Ureter (tissue), 1 donor: Measurements from ENCODE around the gene SHPK. TPM values are rescaled to one million over a fixed set of nuclear protein-coding genes. Genes with fewer than 3 reads are reported as not detected.

Experiments
- DNase-seq: peaks from one replicate; pipeline ENCODE4 v3.0.0-alpha.2; 2020; ENCODE audit warnings: low spot score
- total RNA-seq: library from RNA; stranded (reverse); gene quantifications from one replicate; pipeline ENCODE4 v1.2.4, GENCODE V29; 2023
- donor health status: DM: yes; HTN: yes; CAD: no.

Gene SHPK
- total RNA-seq, 1 donor from 2014 or later: 22.8 TPM

- DNase-seq: no peak
Observed at GRCh38 chr17:3626831-3627768, 8.9 kb downstream of the SHPK start.

- DNase-seq: no peak
Observed at GRCh38 chr17:3622977-3623594, 13.0 kb downstream of the SHPK start.

GRCh38 chr17:3621146-3621720 is 14.8 kb downstream of the SHPK start:
- no peak for DNase-seq

- DNase-seq: no peak
Observed at GRCh38 chr17:3615160-3615870, 20.7 kb downstream of the SHPK start.

- DNase-seq: no peak
Observed at GRCh38 chr17:3613124-3613523, 22.9 kb downstream of the SHPK start.

GRCh38 chr17:3610523-3610922 is 25.5 kb downstream of the SHPK start:
- DNase-seq: no peak

- no peak for DNase-seq
Observed at GRCh38 chr17:3609689-3610088, 26.4 kb downstream of the SHPK start.

GRCh38 chr17:3603870-3604259 is 32.2 kb downstream of the SHPK start:
- no peak for DNase-seq

GRCh38 chr17:3603119-3603869 is 32.8 kb downstream of the SHPK start:
- no peak for DNase-seq

GRCh38 chr17:3602499-3602898 is 33.6 kb downstream of the SHPK start:
- no peak for DNase-seq

GRCh38 chr17:3600529-3601205 is 35.4 kb downstream of the SHPK start:
- no peak for DNase-seq

GRCh38 chr17:3598078-3598477 is 38.0 kb downstream of the SHPK start:
- no peak for DNase-seq

GRCh38 chr17:3596804-3597464 is 39.1 kb downstream of the SHPK start:
- DNase-seq: no peak

- DNase-seq: no peak
Observed at GRCh38 chr17:3594976-3595375, 41.1 kb downstream of the SHPK start.

- DNase-seq: no peak
Observed at GRCh38 chr17:3594051-3594800, 41.8 kb downstream of the SHPK start.

- no peak for DNase-seq
Observed at GRCh38 chr17:3593384-3593783, 42.7 kb downstream of the SHPK start.

GRCh38 chr17:3592216-3592860 is 43.7 kb downstream of the SHPK start:
- DNase-seq: no peak

- DNase-seq: no peak
Observed at GRCh38 chr17:3590768-3591167, 45.3 kb downstream of the SHPK start.

- no peak for DNase-seq
Observed at GRCh38 chr17:3590231-3590630, 45.8 kb downstream of the SHPK start.
